ENCODE results near the gene GRAMD1A. TPM values are rescaled to one million over a fixed set of nuclear protein-coding genes. Genes with fewer than 3 reads are reported as not detected.
A peak's percentile ranks its signal among the peaks of the same experiment; 100 is the strongest.

Gene GRAMD1A
- total and polyA plus RNA-seq, 9 donors = 44.5 to 93.7 (median 71.6) TPM

GRCh38 chr19:35033067-35034004 lies 33.2 kb downstream of the GRAMD1A start:
- Histone ChIP-seq H3K36me3 (no peaks in the 10 kb centered on the region), H3K4me3 (no peak overlapping the region), H3K9me3 (no peaks in the 10 kb centered on the region), H3K27ac (no peak overlapping the region), H3K27me3 (no peaks in the 10 kb centered on the region), H3K4me1 (ENCODE audit: insufficient read depth) (peaks cover 1% of the 10 kb centered on the region)
- TF ChIP-seq, protein P1, sequence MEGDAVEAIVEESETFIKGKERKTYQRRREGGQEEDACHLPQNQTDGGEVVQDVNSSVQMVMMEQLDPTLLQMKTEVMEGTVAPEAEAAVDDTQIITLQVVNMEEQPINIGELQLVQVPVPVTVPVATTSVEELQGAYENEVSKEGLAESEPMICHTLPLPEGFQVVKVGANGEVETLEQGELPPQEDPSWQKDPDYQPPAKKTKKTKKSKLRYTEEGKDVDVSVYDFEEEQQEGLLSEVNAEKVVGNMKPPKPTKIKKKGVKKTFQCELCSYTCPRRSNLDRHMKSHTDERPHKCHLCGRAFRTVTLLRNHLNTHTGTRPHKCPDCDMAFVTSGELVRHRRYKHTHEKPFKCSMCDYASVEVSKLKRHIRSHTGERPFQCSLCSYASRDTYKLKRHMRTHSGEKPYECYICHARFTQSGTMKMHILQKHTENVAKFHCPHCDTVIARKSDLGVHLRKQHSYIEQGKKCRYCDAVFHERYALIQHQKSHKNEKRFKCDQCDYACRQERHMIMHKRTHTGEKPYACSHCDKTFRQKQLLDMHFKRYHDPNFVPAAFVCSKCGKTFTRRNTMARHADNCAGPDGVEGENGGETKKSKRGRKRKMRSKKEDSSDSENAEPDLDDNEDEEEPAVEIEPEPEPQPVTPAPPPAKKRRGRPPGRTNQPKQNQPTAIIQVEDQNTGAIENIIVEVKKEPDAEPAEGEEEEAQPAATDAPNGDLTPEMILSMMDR (IDR thresholded peaks at IDR 0.05) = no peak
- no peak for TF ChIP-seq EP300 (IDR thresholded peaks at IDR 0.05)
- no peak for TF ChIP-seq POLR2A (IDR thresholded peaks at IDR 0.05)
- WGBS, 3 donors = 87 to 93% (median 91%) methylated on average over 30 of the region's 30 CpGs
- intact Hi-C loops (cut with DNase I) = no loop called here
- peak in 1 of 5 donors; percentile 21 for DNase-seq

GRCh38 chr19:35034005-35034502 lies 33.9 kb downstream of the GRAMD1A start:
- no peak for TF ChIP-seq EP300 (IDR thresholded peaks at IDR 0.05)
- no peak for TF ChIP-seq POLR2A (IDR thresholded peaks at IDR 0.05)
- TF ChIP-seq, protein P1 (IDR thresholded peaks at IDR 0.05) = no peak
- intact Hi-C loops (cut with DNase I) = no loop called here
- Histone ChIP-seq H3K9me3 (no peaks in the 10 kb centered on the region), H3K27ac (no peak overlapping the region), H3K4me3 (no peak overlapping the region), H3K27me3 (no peaks in the 10 kb centered on the region), H3K36me3 (no peaks in the 10 kb centered on the region), H3K4me1 (ENCODE audit: insufficient read depth) (peaks cover 1% of the 10 kb centered on the region)
- WGBS, 3 donors = 92 to 97% (median 93%) methylated on average over 17 of the region's 17 CpGs
- peak in 1 of 5 donors; percentile 16 for DNase-seq

DNA sequence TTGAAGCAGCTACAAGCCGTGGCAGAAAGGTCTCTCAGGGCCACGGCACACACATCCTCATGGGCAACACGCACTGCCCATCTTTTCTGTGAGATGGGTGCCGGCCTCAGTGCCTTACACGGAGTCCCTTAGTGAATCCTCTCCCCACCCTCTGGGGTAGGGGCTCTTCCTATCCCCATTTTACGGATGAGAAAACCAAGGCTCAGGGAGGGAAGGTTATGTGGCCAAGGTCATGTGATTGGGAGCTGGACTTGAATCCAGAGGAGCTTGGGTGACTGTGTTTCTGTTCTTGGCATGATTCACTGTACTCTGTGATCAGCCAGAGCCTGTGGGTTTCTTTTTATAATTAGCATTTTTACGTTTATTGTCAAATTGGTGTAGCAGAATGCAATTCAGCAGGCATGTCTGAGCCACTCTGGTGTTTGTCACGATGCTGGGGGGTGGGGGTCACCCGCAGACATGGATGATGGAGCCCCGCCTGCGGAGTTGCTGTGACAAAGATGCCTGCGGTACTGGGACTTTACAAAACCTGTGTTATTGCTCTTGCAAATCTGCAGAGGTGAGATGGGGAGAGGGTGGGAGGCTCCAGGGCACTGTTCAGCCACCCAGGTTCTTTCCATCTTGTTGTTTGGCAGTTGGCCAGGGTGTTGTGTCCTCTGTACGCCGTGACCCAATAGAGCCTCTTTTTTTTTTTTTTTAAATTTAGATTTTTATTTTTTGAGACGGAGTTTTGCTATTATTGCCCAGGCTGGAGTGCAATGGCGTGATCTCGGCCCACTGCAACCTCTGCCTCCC lies 34.7 kb downstream of the GRAMD1A start:
- H3K36me3 ChIP-seq = no peaks in the 10 kb centered on the region
- intact Hi-C loops (cut with DNase I) = no loop called here
- no peak overlapping the region for H3K27ac ChIP-seq
- no peak for TF ChIP-seq EP300 (IDR thresholded peaks at IDR 0.05)
- DNase-seq = peak in 1 of 5 donors; percentile 19
- H3K4me1 ChIP-seq (ENCODE audit: insufficient read depth) = peaks cover 1% of the 10 kb centered on the region
- H3K27me3 ChIP-seq = no peaks in the 10 kb centered on the region
- 77 to 87% (median 84%) methylated on average over 17 of the region's 17 CpGs for WGBS, 3 donors
- no peaks in the 10 kb centered on the region for H3K9me3 ChIP-seq
- H3K4me3 ChIP-seq = no peak overlapping the region

- no peaks in the 10 kb centered on the region for H3K27me3 ChIP-seq
- DNase-seq = no peak
- H3K27ac ChIP-seq = no peak overlapping the region
- 52 to 66% (median 62%) methylated on average over 13 of the region's 13 CpGs for WGBS, 3 donors
- intact Hi-C loops (cut with DNase I) = no loop called here
- H3K4me1 ChIP-seq (ENCODE audit: insufficient read depth) = peaks cover 18% of the 10 kb centered on the region
- no peaks in the 10 kb centered on the region for H3K36me3 ChIP-seq
- H3K9me3 ChIP-seq = no peaks in the 10 kb centered on the region
- TF ChIP-seq POLR2A (IDR thresholded peaks at IDR 0.05) = no peak
- TF ChIP-seq, protein P1 (IDR thresholded peaks at IDR 0.05) = no peak
- no peak overlapping the region for H3K4me3 ChIP-seq
Observed at GRCh38 chr19:35037716-35038622, 37.8 kb downstream of the GRAMD1A start.
